HCT116 (cell line): ENCODE measurements around the gene DCAF11. TPM values are rescaled to one million over a fixed set of nuclear protein-coding genes. Genes with fewer than 3 reads are reported as not detected.

Experiments
- ATAC-seq: fragments of 200-7000 bp; cut with Tn5 transposase; 2 replicates; pipeline ENCODE4 v1.9.1; 2020; ENCODE audit warnings: mild to moderate bottlenecking, moderate library complexity
- BruUV-seq: library from RNA; stranded (reverse); fragments of 400-500 nt; replicated peaks from 2 replicates; lab custom pipeline; 2021; lab: Mats Ljungman, UMichigan
- CTCF ChIA-PET: fragments of 300-600 bp; sonication (Branson Sonifier 250); formaldehyde crosslinking; loops from one replicate; lab custom pipeline; 2021; ENCODE audit warnings: antibody characterized with exemption; lab: Charles Lee
- POLR2A ChIA-PET: fragments of 300-600, 350-600 bp; sonication (Branson Sonifier 250); formaldehyde crosslinking; loops from one replicate; lab custom pipeline; 2021; ENCODE audit warnings: antibody characterized with exemption; lab: Charles Lee
- RAD21 ChIA-PET, 2 experiments: fragments of 300-600 bp; sonication (Branson Sonifier 250); formaldehyde crosslinking; loops; one replicate each; lab custom pipeline; 2023; ENCODE audit warnings: low total read pairs in 2 of 2; ENCODE audit not compliant: uncharacterized antibody in 2 of 2, unreplicated experiment in 2 of 2, low non-redundant PET in 1 of 2; lab: Charles Lee
- DNase-seq: peaks from one replicate; pipeline ENCODE4 v3.0.0-alpha.2; 2010; ENCODE audit warnings: low read depth, low spot score
- H2AFZ ChIP-seq: fragments of 200-600 bp; shearing (Covaris generic), sonication (generic); 2 replicates; pipeline ENCODE4 v1.6.1; 2017; ENCODE audit warnings: low read depth, mixed run types, mixed read lengths, antibody characterized with exemption, low read length; ENCODE audit not compliant: poor library complexity, severe bottlenecking
- H3K27ac ChIP-seq: 2 replicates; pipeline ENCODE4 v1.5.1; 2012; ENCODE audit warnings: low read depth, low read length
- H3K27me3 ChIP-seq: fragments of 200-600 bp; sonication (generic); 2 replicates; pipeline ENCODE4 v1.6.1; 2016; ENCODE audit warnings: mixed run types, low read length, mixed read lengths; ENCODE audit not compliant: insufficient read depth
- H3K36me3 ChIP-seq, 2 experiments: fragments of 200-500 bp in 1 of 2; fragments of 200-600 bp in 1 of 2; sonication (Bioruptor generic) in 1 of 2; sonication (generic) in 1 of 2; 2 replicates each; pipeline versions ENCODE4 v1.5.1 to v1.6.1; 2014 to 2016; ENCODE audit warnings: low read length in 2 of 2, inconsistent platforms in 1 of 2, mixed read lengths in 1 of 2, mixed run types in 1 of 2; ENCODE audit not compliant: insufficient read depth in 2 of 2, control insufficient read depth in 1 of 2
- H3K4me1 ChIP-seq, 2 experiments: fragments of 200-600 bp in 1 of 2; sonication (generic) in 1 of 2; 2 replicates each; pipeline versions ENCODE4 v1.5.1 to v1.6.1; 2012 to 2017; ENCODE audit warnings: low read length in 2 of 2, inconsistent platforms in 1 of 2, mild to moderate bottlenecking in 1 of 2, mixed read lengths in 1 of 2, mixed run types in 1 of 2, moderate library complexity in 1 of 2; ENCODE audit not compliant: insufficient read depth in 2 of 2, control insufficient read depth in 1 of 2
- H3K4me2 ChIP-seq: fragments of 200-600 bp; sonication (generic); 2 replicates; pipeline ENCODE4 v1.6.1; 2017; ENCODE audit warnings: mixed run types, low read length, mixed read lengths
- H3K4me3 ChIP-seq, 2 experiments: fragments of 200-600 bp in 1 of 2; sonication (generic) in 1 of 2; replicated peaks in 1 of 2; 2 replicates each; pipeline ENCODE4 v1.5.1; 2011 to 2016; ENCODE audit warnings: low read length in 2 of 2, control low read depth in 1 of 2, low read depth in 1 of 2, mild to moderate bottlenecking in 1 of 2, mixed read lengths in 1 of 2, mixed run types in 1 of 2
- H3K79me2 ChIP-seq: fragments of 200-600 bp; sonication (generic); 2 replicates; pipeline ENCODE4 v1.6.1; 2017; ENCODE audit warnings: mild to moderate bottlenecking, mixed run types, low read length, moderate library complexity, mixed read lengths; ENCODE audit not compliant: insufficient read depth
- H3K9ac ChIP-seq: fragments of 200-600 bp; sonication (generic); 2 replicates; pipeline ENCODE4 v1.6.1; 2016; ENCODE audit warnings: low read length, mixed read lengths
- H3K9me2 ChIP-seq: fragments of 200-600 bp; sonication (generic), shearing (Covaris generic); 2 replicates; pipeline ENCODE4 v1.6.1; 2017; ENCODE audit warnings: mixed run types, mild to moderate bottlenecking, moderate library complexity; ENCODE audit not compliant: insufficient read depth
- H3K9me3 ChIP-seq, 2 experiments: fragments of 200-500 bp in 1 of 2; fragments of 200-600 bp in 1 of 2; sonication (Bioruptor generic) in 1 of 2; sonication (generic) in 1 of 2; 2 replicates each; pipeline ENCODE4 v1.6.1; 2014 to 2017; ENCODE audit warnings: low read length in 2 of 2, mixed read lengths in 2 of 2, inconsistent platforms in 1 of 2, low read depth in 1 of 2, mild to moderate bottlenecking in 1 of 2, mixed run types in 1 of 2, moderate library complexity in 1 of 2; ENCODE audit not compliant: control insufficient read depth in 1 of 2, insufficient read depth in 1 of 2
- H4K20me1 ChIP-seq: fragments of 200-600 bp; sonication (generic), shearing (Covaris generic); 2 replicates; pipeline ENCODE4 v1.6.1; 2017; ENCODE audit warnings: mixed run types, mild to moderate bottlenecking, moderate library complexity; ENCODE audit not compliant: insufficient read depth
- CBX3 ChIP-seq: IDR thresholded peaks from 2 replicates; pipeline ENCODE4 v1.6.1; 2012; ENCODE audit warnings: low read depth
- EGR1 ChIP-seq: IDR thresholded peaks from 2 replicates; pipeline ENCODE4 v1.6.1; 2012; ENCODE audit warnings: low read depth
- ELF1 ChIP-seq: IDR thresholded peaks from 2 replicates; pipeline ENCODE4 v1.6.1; 2012; ENCODE audit warnings: low read depth, borderline replicate concordance
- EZH2phosphoT487 ChIP-seq: fragments of 200-600 bp; IDR thresholded peaks from 2 replicates; pipeline ENCODE4 v1.6.1; 2018; ENCODE audit warnings: antibody characterized with exemption, borderline replicate concordance
- FOSL1 ChIP-seq: IDR thresholded peaks from 2 replicates; pipeline ENCODE4 v1.6.1; 2012; ENCODE audit warnings: low read depth
- JUND ChIP-seq: IDR thresholded peaks from 2 replicates; pipeline ENCODE4 v1.6.1; 2012
- POLR2A ChIP-seq: IDR thresholded peaks from 2 replicates; pipeline ENCODE4 v1.7.0; 2011; ENCODE audit warnings: borderline replicate concordance; ENCODE audit not compliant: insufficient read depth, insufficient read length; ENCODE audit errors: extremely low read depth
- POLR2AphosphoS5 ChIP-seq: IDR thresholded peaks from 2 replicates; pipeline ENCODE4 v1.6.1; 2011; ENCODE audit warnings: mild to moderate bottlenecking, low read depth, low read length, moderate library complexity
- RAD21 ChIP-seq: IDR thresholded peaks from 2 replicates; pipeline ENCODE4 v1.6.1; 2012; ENCODE audit warnings: low read depth, mild to moderate bottlenecking
- SIN3A ChIP-seq: IDR thresholded peaks from 2 replicates; pipeline ENCODE4 v1.6.1; 2012; ENCODE audit warnings: low read depth
- SP1 ChIP-seq: IDR thresholded peaks from 2 replicates; pipeline ENCODE4 v1.6.1; 2012; ENCODE audit warnings: low read depth
- SRF ChIP-seq: IDR thresholded peaks from 2 replicates; pipeline ENCODE4 v1.6.1; 2012; ENCODE audit warnings: low read depth
- TCF7L2 ChIP-seq: IDR thresholded peaks from 2 replicates; pipeline ENCODE4 v1.7.0; 2011; ENCODE audit warnings: borderline replicate concordance, inconsistent platforms; ENCODE audit not compliant: insufficient read depth, insufficient read length; ENCODE audit errors: extremely low read depth
- ZFX ChIP-seq: fragments of 450-650 bp; IDR thresholded peaks from 2 replicates; pipeline ENCODE4 v1.6.1; 2017
- ZNF274 ChIP-seq: fragments of 200-500 bp; sonication (Bioruptor generic); IDR thresholded peaks from 2 replicates; pipeline ENCODE4 v1.6.1; 2014; ENCODE audit warnings: mild to moderate bottlenecking, low read depth, low read length, inconsistent platforms
- intact Hi-C: fragments of 100-400 bp; cut with micrococcal nuclease; formaldehyde crosslinking; loops from 2 replicates; pipeline ENCODE4 v1.10.0; 2022
- total RNA-seq: library from RNA; stranded (reverse); gene quantifications from one replicate; pipeline ENCODE4 v1.2.1, GENCODE V29; 2021; ENCODE audit not compliant: unreplicated experiment
- TF ChIP-seq, protein P1 (sequence below): IDR thresholded peaks from 2 replicates; pipeline ENCODE4 v1.6.1; 2012
- TF ChIP-seq, protein P2 (sequence below): IDR thresholded peaks from 2 replicates; pipeline ENCODE4 v1.6.1; 2011; ENCODE audit warnings: mild to moderate bottlenecking, low read length, moderate library complexity; ENCODE audit not compliant: insufficient replicate concordance; ENCODE audit errors: extremely low read depth

Gene DCAF11
- total RNA-seq, 1 experiment from 2014 or later, result 47.5 TPM

DNA sequence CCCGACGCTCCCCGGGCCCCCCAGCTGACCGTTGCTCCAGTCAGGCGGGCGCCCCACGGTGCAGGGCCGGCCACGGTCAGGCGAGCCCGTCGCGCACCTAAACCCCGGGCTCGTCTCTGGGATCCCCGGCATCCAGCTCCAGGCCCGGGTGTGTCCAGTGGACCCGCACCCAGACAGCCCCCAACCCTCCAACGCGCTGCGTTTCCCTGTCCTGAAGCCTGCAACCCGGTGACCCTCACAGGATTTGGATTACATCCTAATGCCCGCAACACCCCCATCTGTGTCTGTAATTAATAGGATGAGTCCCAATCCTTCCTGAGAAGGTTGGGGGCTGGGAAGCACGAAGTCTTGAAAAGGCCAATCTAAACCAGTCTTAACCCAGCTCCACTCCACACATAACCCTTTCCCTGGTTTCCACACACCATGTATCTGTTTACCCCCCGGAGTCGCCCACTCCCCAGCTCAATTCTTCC, 32.8 kb upstream of the DCAF11 start:
- ChIA-PET CTCF (interaction anchor here (1.3 to 3.4 kb wide), 4 partner anchors 10 to 27 kb away, joined by 4 to 42 read pairs (median 16); partner anchors contain the start of gene PCK2), POLR2A (interaction anchor here (1.3 to 3.7 kb wide), 2 partner anchors 12 to 14 kb away, joined by 3 to 26 read pairs; partner anchors contain the start of gene PCK2), RAD21 (no interaction called here)
- peak overlapping the region; percentile 86 for H3K4me2 ChIP-seq
- H4K20me1 ChIP-seq, result no peaks in the 10 kb centered on the region
- intact Hi-C loops, result no loop called here
- peak overlapping the region; percentile 97 for H3K27ac ChIP-seq
- no peak for DNase-seq
- BruUV-seq, result no TSS peak
- peak overlapping the region; percentile 57 to 68 for H3K4me3 ChIP-seq
- no peak overlapping the region for H2AFZ ChIP-seq
- H3K9me2 ChIP-seq, result no peaks in the 10 kb centered on the region
- no peaks in the 10 kb centered on the region for H3K9me3 ChIP-seq
- H3K36me3 ChIP-seq, result no peaks in the 10 kb centered on the region
- peak overlapping the region; percentile 78 for H3K9ac ChIP-seq
- no peak for ATAC-seq
- no peaks in the 10 kb centered on the region for H3K79me2 ChIP-seq
- TF ChIP-seq POLR2A (peak; percentile 15), ELF1 (no peak)
- H3K27me3 ChIP-seq, result no peaks in the 10 kb centered on the region
- peaks cover 18 to 27% of the 10 kb centered on the region in 2 experiments for H3K4me1 ChIP-seq

DNA sequence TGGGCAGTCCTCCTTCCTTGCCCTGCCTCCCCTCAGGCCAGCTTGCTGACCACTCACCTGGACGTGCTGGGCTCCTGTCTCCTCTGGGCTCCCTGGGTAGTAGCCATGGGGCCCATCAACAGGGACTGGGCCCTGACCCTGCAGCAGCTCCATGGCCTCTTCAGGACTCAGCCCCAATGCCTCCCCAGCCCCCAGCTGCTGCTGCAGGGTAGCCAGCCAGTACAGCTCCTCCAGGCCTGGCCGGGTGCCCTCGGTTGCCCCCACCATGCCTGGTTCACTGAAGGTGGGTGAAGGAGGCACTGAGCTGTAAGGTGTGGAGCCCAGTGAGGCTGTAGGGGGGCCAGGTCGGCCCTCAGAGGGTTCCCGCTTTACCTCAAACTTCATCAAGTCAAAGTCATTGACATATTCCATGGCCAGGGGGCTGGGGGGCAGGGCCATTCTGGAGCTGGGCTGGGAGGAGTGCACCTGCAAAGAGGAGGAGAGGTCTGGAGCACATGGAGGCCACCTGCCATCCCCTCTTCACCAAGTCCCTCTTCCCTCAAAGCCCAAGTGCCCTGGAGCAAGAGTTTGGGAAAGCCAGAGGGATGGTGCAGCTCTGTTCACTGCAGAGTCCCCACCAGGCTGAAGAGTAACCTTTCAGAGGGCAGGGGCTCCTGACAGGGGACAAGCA, 32.0 kb upstream of the DCAF11 start:
- H3K4me2 ChIP-seq, result 0 out of 2 replicates have a peak overlapping the region, but pooled peaks have one; percentile 86
- intact Hi-C loops, result no loop called here
- peaks cover 18 to 27% of the 10 kb centered on the region in 2 experiments for H3K4me1 ChIP-seq
- H3K36me3 ChIP-seq, result no peaks in the 10 kb centered on the region
- DNase-seq, result no peak
- TF ChIP-seq ZNF274 (no peak), SRF (no peak), EGR1 (no peak), POLR2AphosphoS5 (no peak), JUND (no peak), POLR2A (no peak), CBX3 (no peak), TCF7L2 (no peak), ZFX (no peak), ELF1 (no peak), RAD21 (no peak), EZH2phosphoT487 (no peak), FOSL1 (no peak), SP1 (no peak), SIN3A (no peak)
- TF ChIP-seq, protein P1, sequence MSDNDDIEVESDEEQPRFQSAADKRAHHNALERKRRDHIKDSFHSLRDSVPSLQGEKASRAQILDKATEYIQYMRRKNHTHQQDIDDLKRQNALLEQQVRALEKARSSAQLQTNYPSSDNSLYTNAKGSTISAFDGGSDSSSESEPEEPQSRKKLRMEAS, result no peak
- TF ChIP-seq, protein P2, sequence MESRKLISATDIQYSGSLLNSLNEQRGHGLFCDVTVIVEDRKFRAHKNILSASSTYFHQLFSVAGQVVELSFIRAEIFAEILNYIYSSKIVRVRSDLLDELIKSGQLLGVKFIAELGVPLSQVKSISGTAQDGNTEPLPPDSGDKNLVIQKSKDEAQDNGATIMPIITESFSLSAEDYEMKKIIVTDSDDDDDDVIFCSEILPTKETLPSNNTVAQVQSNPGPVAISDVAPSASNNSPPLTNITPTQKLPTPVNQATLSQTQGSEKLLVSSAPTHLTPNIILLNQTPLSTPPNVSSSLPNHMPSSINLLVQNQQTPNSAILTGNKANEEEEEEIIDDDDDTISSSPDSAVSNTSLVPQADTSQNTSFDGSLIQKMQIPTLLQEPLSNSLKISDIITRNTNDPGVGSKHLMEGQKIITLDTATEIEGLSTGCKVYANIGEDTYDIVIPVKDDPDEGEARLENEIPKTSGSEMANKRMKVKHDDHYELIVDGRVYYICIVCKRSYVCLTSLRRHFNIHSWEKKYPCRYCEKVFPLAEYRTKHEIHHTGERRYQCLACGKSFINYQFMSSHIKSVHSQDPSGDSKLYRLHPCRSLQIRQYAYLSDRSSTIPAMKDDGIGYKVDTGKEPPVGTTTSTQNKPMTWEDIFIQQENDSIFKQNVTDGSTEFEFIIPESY, result no peak
- no peak overlapping the region for H3K4me3 ChIP-seq
- RAD21 ChIA-PET, result no interaction called here
- H3K9ac ChIP-seq, result no peak overlapping the region
- no peak for ATAC-seq
- H3K27ac ChIP-seq, result no peak overlapping the region; the same call in 1 of the 2 replicates
- no peaks in the 10 kb centered on the region for H3K27me3 ChIP-seq
- no peaks in the 10 kb centered on the region for H3K9me3 ChIP-seq
- no peak overlapping the region for H2AFZ ChIP-seq
- H4K20me1 ChIP-seq, result no peaks in the 10 kb centered on the region
- H3K9me2 ChIP-seq, result no peaks in the 10 kb centered on the region
- BruUV-seq, result no TSS peak
- CTCF ChIA-PET, result interaction anchor here (3.2 to 3.4 kb wide), 3 partner anchors 9 to 26 kb away, joined by 15 to 42 read pairs (median 16); partner anchors contain the start of gene PCK2
- H3K79me2 ChIP-seq, result no peaks in the 10 kb centered on the region
- POLR2A ChIA-PET, result interaction anchor here (1.1 to 3.7 kb wide), 3 partner anchors 11 to 14 kb away, joined by 3 to 26 read pairs (median 3); partner anchors contain the start of gene PCK2
